ENCODE data around the gene ZMYND11.
A peak's percentile ranks its signal among the peaks of the same experiment; 100 is the strongest.

DNA sequence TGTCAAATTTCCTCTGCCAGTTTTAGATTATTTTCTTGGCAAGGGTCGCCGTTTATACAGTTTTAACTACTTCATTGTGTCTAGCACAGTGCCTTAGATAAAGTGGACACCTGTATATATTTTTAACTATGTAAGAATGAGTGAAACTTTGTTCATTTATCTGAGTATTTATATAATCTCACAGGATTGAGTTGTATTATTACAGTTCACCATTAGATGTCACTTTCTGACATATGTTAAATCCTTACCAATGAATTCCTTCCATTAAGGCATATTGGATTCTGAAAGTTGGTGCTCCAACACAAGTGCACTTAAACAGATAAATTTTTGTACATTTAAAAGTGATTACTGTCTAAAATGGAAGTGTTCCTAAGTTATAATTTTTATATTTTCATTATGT is 43.0 kb downstream of the ZMYND11 start:
- TF ChIP-seq POLR2A (IDR thresholded peaks at IDR 0.05) = no peak
- TF ChIP-seq, protein P1, sequence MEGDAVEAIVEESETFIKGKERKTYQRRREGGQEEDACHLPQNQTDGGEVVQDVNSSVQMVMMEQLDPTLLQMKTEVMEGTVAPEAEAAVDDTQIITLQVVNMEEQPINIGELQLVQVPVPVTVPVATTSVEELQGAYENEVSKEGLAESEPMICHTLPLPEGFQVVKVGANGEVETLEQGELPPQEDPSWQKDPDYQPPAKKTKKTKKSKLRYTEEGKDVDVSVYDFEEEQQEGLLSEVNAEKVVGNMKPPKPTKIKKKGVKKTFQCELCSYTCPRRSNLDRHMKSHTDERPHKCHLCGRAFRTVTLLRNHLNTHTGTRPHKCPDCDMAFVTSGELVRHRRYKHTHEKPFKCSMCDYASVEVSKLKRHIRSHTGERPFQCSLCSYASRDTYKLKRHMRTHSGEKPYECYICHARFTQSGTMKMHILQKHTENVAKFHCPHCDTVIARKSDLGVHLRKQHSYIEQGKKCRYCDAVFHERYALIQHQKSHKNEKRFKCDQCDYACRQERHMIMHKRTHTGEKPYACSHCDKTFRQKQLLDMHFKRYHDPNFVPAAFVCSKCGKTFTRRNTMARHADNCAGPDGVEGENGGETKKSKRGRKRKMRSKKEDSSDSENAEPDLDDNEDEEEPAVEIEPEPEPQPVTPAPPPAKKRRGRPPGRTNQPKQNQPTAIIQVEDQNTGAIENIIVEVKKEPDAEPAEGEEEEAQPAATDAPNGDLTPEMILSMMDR (IDR thresholded peaks at IDR 0.05) = peak in 3 of 7 experiments; percentile 27 to 35 (median 30)
- no peak for TF ChIP-seq EP300 (IDR thresholded peaks at IDR 0.05)
- TF ChIP-seq POLR2AphosphoS5 (IDR thresholded peaks at IDR 0.05) = no peak

Measured in stomach (tissue), 4 donors.